HG02885 (cell line): ENCODE results near the gene OSBPL2.

Experiments used
- ATAC-seq: cut with Tn5 transposase; IDR thresholded peaks from one replicate; pipeline ENCODE4 v1.9.1; 2021; ENCODE audit warnings: mild to moderate bottlenecking; ENCODE audit not compliant: unreplicated experiment, poor library complexity

OSBPL2 gene

GRCh38 chr20:62319346-62319909 is 81.1 kb downstream of the OSBPL2 start:
- ATAC-seq = no peak

GRCh38 chr20:62320581-62321354 is 82.4 kb downstream of the OSBPL2 start:
- ATAC-seq = no peak

- ATAC-seq = no peak
Observed at GRCh38 chr20:62321521-62321948, 83.2 kb downstream of the OSBPL2 start.

DNA sequence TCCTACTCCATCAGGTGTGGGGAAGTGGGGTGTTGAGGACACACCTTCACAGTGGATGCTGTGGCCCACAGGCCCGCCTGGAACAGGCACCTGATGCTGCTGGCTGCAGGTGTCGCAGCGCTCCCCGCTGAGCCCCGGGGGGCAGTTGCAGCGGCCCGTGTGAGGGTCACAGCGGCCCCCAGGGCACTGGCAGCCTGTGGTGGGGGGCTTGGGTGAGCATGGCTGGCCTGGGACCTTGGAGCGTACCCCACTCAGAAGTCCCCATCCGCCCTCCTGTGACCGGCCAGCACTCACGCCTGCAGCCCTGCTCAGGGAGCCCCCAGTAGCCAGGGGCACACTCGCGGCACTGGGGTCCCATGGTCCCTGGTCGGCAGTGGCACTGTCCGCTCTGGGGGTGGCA is 83.7 kb downstream of the OSBPL2 start:
- no peak for ATAC-seq

GRCh38 chr20:62322492-62323041 is 84.2 kb downstream of the OSBPL2 start:
- ATAC-seq = no peak

GRCh38 chr20:62323146-62323979 is 85.0 kb downstream of the OSBPL2 start:
- no peak for ATAC-seq

- ATAC-seq = no peak
Observed at GRCh38 chr20:62323980-62324906, 85.9 kb downstream of the OSBPL2 start.

DNA sequence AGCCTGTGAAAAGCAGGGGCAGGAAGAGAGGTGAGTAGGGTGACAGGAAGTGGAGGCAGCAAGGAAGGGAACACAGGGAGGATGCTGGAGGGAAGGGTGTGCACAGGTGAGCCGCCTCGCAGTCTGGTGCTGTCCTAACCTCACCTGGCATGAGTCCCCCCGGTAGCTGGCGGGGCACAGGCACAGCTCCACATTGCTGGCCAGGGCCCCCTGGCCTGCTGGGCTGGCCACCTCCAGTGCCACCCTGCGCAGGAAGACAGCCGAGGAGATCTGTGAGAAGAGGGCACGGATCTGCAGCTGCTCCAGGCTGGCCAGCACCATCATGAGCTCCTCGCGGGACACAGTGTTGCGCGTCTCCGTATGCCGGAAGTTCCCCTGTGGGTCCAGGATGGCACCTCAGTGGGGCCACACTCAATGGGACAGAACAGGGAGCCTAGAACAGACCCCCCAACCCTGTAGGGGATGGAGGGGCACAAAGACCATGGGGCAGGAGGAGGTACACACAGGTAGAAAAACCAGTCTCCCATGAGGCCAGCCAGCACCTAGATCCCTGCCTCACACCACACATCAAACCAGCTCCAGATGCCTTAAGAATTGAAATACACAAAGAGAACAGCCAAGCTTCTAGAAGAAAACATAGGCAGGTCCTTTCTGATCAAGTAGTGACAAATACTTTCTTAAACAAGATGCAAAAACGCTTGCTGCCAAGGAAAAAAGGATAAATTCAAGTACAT is 87.0 kb downstream of the OSBPL2 start:
- no peak for ATAC-seq

- ATAC-seq = no peak
Observed at GRCh38 chr20:62326559-62326958, 88.2 kb downstream of the OSBPL2 start.

GRCh38 chr20:62326959-62327725 is 88.8 kb downstream of the OSBPL2 start:
- no peak for ATAC-seq

DNA sequence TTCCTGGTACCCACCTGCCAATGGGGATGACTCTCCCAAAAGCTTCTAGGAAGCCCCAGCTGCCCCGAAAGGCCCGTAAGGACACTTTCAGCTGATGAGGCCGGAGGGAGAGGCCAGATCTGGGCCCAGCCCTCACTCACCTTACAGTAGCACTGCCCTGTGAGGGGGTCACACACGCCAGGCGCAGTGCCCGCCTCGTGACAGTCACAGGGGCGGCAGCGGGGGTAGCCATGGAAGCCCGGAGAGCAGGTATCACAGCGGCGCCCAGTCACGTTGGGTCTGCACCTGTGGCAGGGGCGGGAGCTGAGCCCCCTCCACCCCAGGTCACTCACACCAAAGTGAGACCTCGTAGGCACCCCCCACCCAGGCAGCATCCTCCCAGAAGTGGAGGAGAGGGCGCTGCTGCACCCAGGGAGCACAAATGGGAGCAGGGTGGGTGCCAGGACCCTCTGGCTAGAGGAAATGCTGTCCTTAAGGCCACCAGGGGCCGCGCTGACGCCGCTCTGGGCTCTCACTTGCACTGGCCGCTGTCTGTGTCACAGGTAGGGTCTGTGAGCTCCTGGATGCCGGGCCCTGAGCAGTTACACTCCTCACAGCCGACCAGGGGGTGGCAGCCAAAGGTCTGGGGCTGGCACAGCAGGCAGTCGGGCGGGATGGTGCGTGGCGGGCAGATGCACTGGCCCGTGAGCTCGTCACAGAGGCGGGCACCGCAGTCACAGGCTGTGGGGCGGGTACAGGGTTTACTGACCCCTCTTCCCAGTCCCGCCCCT is 89.6 kb downstream of the OSBPL2 start:
- ATAC-seq = no peak

DNA sequence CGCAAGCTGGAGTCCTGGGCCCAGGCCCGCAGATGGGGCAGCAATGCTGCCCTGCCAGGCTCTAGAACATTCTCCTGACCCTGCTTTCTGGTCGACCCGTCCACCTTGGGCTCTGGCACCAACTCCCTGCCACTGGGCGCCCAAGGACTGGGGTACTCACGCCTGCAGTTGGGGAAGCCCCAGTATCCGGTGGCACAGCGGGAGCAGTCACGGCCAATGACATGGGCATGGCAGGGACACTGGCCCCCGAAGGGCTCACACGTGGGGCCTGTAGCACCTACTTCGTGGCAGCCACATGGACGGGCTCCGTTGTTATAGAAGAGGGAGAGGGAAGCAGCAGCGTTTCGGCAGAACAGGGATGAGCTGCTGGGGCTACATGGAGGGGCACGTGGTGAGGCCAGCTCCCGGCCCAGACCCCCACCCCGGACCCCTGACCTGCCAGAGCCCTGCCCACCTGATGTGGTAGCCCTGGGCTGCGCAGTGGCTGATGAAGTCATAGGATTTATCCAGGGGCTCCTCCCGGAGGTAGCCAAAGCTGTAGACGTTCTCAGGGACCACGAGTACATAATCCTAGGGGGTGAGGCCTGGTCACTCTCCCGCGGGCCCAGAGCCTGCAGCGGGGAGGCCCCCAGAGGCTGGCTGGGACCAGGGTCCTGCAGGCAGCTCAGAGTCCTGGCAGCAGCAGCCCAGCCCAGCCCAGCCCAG is 90.5 kb downstream of the OSBPL2 start:
- no peak for ATAC-seq

DNA sequence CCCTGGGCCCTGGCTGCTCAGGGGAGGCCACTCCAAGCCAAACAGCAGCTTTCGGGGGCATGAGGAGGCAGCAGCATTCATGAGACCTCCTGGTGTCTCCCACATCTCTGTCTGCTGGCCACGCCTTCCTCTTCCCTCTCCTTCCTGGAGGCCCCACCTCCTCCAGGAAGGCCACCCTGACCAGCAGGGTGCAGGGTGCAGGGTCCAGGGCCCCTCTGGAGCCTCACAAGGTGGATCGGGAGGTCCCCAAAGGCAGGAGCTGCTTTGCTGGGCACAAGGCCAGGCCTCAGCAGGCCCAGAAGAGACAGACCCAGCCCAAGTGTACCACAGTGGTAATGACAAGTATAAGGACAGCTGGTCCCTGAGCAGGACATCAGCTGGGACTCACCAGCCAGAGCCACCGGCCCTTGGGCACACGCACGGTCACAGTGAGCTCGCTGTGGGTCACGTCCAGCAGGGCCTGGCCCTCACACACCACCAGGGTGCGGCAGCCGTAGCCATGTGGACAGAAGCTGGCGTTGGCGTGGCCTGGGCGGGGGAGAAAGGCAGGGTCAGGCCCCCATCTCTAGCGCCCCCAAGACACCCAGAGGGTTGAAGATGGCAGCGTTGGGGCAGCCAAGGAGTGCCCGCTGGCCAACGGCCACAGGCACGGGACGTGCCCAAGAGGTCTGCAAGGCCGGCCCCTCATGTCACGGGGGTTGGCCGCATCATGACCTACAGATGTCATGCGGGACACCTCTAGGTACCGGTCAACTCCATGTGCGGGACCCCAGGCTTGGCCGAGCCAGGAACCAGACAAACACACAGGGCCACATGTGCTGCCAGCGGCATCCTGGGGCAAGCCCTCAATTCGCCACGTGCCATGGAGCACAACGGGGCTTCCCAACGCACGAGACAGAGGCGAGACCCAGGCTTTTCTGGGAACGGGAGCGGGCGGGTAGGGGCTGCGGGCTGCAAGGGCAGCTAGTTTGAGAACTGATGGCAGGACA is 91.4 kb downstream of the OSBPL2 start:
- ATAC-seq = no peak

DNA sequence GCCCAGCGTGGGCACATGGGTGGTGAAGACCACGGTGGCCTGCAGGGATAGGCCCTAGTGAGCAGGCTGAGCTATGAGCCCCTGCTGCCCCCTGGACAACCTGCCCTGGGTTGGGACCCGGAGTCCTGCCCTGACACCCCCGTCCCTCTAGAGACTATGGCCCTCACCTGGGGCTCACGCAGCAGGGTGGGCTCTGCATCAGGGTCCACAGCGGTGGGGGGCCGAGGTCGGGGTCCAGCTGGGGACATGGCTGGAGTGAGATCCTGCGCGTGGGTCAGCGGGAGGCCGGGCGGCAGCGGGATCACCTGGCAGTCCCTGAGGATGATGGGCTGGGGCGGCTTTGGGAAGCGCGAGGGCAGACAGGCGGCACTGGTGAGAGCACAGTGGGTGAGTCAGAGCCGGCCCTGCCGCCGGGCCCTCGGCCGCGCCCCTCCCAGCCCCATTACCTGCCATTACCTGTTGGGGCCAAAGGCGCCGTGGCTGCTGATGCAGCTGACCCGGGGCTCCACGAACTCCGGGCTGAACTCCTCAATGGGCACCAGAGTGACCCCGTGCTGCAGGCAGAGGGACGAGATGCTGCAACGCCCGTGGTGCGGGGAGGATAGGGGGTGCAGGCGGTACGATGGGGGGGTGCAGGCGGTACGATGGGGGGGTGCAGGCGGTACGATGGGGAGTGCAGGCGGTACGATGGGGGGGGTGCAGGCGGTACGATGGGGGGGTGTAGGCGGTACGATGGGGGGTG is 92.4 kb downstream of the OSBPL2 start:
- ATAC-seq = no peak

DNA sequence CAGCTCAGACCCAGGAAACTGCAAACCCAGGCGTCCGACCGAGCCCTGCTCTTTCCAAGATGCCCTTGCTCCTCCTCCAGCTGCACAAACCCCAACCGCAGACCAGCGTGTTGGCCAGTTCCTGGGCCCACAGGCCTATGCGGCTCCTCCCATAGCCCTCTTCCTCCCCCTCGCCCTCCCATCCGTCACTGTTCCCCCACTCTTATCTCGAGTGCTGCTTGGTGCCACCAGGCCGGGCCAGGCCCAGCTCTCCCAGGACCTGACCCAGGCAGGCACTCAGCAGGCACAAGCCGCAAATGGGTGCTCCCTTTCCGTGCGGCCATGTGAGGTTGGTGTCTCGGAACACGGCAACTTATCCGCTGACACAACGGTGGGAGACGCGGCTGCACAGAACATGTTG is 93.0 kb downstream of the OSBPL2 start:
- no peak for ATAC-seq
